Measurements from ENCODE around the gene CDH4. TPM values are rescaled to one million over a fixed set of nuclear protein-coding genes. Genes with fewer than 3 reads are reported as not detected.

CDH4 gene
- total RNA-seq, 1 donor from 2014 or later, result 39.7 TPM

DNA sequence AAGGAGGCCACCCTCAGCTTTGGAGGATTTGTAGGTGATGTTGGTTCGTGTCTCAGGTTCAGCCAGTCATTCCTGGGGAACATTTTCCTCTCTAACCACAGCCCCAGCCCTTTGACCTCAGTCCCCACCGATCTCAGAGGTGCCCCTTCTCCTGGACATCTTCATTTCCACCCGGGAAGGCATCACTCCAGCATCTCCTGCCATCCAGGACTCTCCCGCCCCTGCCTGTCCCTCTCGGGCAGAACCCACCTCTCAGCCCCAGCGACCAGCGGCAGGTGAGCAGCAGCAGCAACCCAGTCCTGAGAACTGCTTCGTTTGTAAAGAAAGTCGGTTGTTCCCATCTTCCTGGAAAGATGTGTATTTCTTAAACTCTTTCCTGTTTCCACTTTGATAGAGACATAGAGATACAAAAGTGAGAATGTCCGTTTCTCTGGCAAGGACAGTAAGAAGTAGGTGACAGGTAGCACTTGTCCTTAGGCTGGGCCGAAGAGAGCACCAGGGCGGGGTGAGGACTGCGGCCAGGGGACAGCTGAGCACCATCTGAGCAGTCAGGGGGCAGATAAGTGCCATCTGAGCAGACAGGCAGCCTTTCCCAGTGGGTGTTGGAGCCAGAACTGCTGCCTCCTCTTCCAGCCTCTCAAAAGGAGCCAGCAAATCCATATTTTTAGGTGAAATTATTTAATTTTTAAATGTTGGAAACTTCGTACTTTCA lies 142.2 kb downstream of the CDH4 start:
- H3K36me3 ChIP-seq (ENCODE audit: control insufficient read depth, insufficient read depth, low read length), result no peaks in the 10 kb centered on the region
- TF ChIP-seq, protein P1, sequence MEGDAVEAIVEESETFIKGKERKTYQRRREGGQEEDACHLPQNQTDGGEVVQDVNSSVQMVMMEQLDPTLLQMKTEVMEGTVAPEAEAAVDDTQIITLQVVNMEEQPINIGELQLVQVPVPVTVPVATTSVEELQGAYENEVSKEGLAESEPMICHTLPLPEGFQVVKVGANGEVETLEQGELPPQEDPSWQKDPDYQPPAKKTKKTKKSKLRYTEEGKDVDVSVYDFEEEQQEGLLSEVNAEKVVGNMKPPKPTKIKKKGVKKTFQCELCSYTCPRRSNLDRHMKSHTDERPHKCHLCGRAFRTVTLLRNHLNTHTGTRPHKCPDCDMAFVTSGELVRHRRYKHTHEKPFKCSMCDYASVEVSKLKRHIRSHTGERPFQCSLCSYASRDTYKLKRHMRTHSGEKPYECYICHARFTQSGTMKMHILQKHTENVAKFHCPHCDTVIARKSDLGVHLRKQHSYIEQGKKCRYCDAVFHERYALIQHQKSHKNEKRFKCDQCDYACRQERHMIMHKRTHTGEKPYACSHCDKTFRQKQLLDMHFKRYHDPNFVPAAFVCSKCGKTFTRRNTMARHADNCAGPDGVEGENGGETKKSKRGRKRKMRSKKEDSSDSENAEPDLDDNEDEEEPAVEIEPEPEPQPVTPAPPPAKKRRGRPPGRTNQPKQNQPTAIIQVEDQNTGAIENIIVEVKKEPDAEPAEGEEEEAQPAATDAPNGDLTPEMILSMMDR (IDR thresholded peaks at IDR 0.05; ENCODE audit: insufficient read depth, low read length, poor library complexity, severe bottlenecking), result no peak
- H3K27me3 ChIP-seq (ENCODE audit: control insufficient read depth, insufficient read depth, low read length), result no peaks in the 10 kb centered on the region
- no peak for DNase-seq (ENCODE audit: low read depth)
- H3K4me3 ChIP-seq (ENCODE audit: low read depth, low read length), result no peak overlapping the region

GRCh38 chr20:61396262-61396848 lies 144.3 kb downstream of the CDH4 start:
- TF ChIP-seq, protein P1 (IDR thresholded peaks at IDR 0.05; ENCODE audit: insufficient read depth, low read length, poor library complexity, severe bottlenecking), result no peak
- Histone ChIP-seq H3K27me3 (ENCODE audit: control insufficient read depth, insufficient read depth, low read length) (no peaks in the 10 kb centered on the region), H3K36me3 (ENCODE audit: control insufficient read depth, insufficient read depth, low read length) (no peaks in the 10 kb centered on the region), H3K4me3 (ENCODE audit: low read depth, low read length) (no peak overlapping the region)
- DNase-seq (ENCODE audit: low read depth), result no peak

- Histone ChIP-seq H3K4me3 (ENCODE audit: low read depth, low read length) (no peak overlapping the region), H3K27me3 (ENCODE audit: control insufficient read depth, insufficient read depth, low read length) (no peaks in the 10 kb centered on the region), H3K36me3 (ENCODE audit: control insufficient read depth, insufficient read depth, low read length) (no peaks in the 10 kb centered on the region)
- TF ChIP-seq, protein P1 (IDR thresholded peaks at IDR 0.05; ENCODE audit: insufficient read depth, low read length, poor library complexity, severe bottlenecking), result no peak
- DNase-seq (ENCODE audit: low read depth), result no peak
Measured at GRCh38 chr20:61397146-61397545, 145.1 kb downstream of the CDH4 start.

DNA sequence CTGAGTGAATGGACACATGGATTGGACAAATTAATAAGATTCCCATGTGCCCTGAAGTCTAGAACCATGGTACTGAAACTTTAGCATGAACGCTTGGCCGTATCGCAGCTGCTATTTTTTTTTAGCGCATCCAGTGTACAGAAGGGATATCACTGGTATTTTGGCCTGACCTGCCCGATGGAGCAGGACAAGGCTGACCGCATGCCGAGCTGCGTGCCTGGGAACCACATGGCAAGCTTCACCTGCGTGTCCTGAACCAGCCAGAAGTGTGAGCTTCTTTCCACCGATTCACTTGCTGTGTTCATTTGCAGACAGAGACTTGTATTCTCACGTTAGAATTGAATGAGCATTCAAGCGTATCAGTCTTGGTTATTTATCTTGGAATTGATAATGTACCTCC lies 145.7 kb downstream of the CDH4 start:
- no peaks in the 10 kb centered on the region for H3K27me3 ChIP-seq (ENCODE audit: control insufficient read depth, insufficient read depth, low read length)
- H3K36me3 ChIP-seq (ENCODE audit: control insufficient read depth, insufficient read depth, low read length), result no peaks in the 10 kb centered on the region
- no peak for DNase-seq (ENCODE audit: low read depth)
- no peak overlapping the region for H3K4me3 ChIP-seq (ENCODE audit: low read depth, low read length)
- TF ChIP-seq, protein P1 (IDR thresholded peaks at IDR 0.05; ENCODE audit: insufficient read depth, low read length, poor library complexity, severe bottlenecking), result no peak

DNA sequence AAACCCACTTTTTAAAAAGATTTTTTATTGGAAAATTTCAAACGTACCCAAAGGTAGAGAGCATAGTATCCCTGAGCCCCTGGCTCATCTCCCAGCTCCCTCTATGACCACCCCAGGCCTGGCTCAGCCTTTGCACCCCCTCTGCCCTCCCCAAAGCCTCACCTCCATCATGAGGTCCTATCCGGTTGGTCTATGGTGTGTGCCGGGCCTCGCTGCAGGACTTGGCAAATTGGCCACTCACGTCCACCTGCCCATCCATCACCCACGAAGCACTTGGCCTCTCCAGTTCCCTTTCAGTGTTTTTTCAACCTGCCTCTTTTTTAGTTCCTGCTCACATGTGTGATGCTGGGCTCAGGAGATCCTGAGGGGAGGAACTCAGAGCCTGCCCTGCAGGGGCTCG lies 147.4 kb downstream of the CDH4 start:
- no peaks in the 10 kb centered on the region for H3K36me3 ChIP-seq (ENCODE audit: control insufficient read depth, insufficient read depth, low read length)
- H3K4me3 ChIP-seq (ENCODE audit: low read depth, low read length), result no peak overlapping the region
- DNase-seq (ENCODE audit: low read depth), result no peak
- TF ChIP-seq, protein P1 (IDR thresholded peaks at IDR 0.05; ENCODE audit: insufficient read depth, low read length, poor library complexity, severe bottlenecking), result no peak
- no peaks in the 10 kb centered on the region for H3K27me3 ChIP-seq (ENCODE audit: control insufficient read depth, insufficient read depth, low read length)

DNA sequence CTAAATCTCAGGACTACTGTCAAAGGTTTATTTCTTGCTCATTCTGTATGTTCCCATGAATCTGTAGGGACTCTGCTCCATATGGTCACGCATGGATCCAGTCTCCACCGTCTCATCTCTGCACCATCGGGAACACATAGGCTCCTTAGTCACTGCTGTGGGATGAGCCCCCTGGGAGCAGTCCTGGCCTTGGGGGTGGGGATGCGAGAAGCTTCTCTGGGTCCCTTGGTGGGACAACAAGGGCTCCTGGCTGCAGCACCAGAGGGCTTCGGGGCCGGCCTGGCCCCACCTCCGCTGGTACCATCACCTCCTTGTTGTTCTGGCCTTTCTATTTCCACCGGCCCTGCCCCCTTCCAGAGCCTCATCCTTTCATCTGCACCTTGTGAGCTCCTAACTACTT lies 148.4 kb downstream of the CDH4 start:
- H3K4me3 ChIP-seq (ENCODE audit: low read depth, low read length), result no peak overlapping the region
- H3K36me3 ChIP-seq (ENCODE audit: control insufficient read depth, insufficient read depth, low read length), result no peaks in the 10 kb centered on the region
- no peaks in the 10 kb centered on the region for H3K27me3 ChIP-seq (ENCODE audit: control insufficient read depth, insufficient read depth, low read length)
- TF ChIP-seq, protein P1 (IDR thresholded peaks at IDR 0.05; ENCODE audit: insufficient read depth, low read length, poor library complexity, severe bottlenecking), result no peak
- no peak for DNase-seq (ENCODE audit: low read depth)
